Measurements from ENCODE around the gene SHTN1.

GRCh38 chr10:116993610-116994009 lies 11.4 kb downstream of the SHTN1 start:
- TF ChIP-seq POLR2A (IDR thresholded peaks at IDR 0.05) (no peak), CTCF (IDR thresholded peaks at IDR 0.05) (no peak)

Data from right lobe of liver (tissue), 4 donors.